ENCODE results near the gene UNKL. TPM values are rescaled to one million over a fixed set of nuclear protein-coding genes. Genes with fewer than 3 reads are reported as not detected.

UNKL gene
- total RNA-seq, 2 donors from 2014 or later, result 63.0 to 64.8 TPM

- no peak overlapping the region for H3K27ac Mint-ChIP-seq
These were observed 65.2 kb downstream of the UNKL start for GRCh38 chr16:1349351-1349750.

GRCh38 chr16:1348926-1349325 lies 65.6 kb downstream of the UNKL start:
- no peak for ATAC-seq
- DNase-seq, result no peak
- Mint-ChIP-seq H3K4me3 (peak overlapping the region; percentile 45), H3K36me3 (ENCODE audit: low read depth) (no peaks in the 10 kb centered on the region), H3K27me3 (no peaks in the 10 kb centered on the region), H3K4me1 (peaks cover 25% of the 10 kb centered on the region), H3K27ac (no peak overlapping the region)
- H3K9me3 ChIP-seq (ENCODE audit: control insufficient read depth, low read length, poor library complexity, severe bottlenecking), result no peaks in the 10 kb centered on the region

More at GRCh38 chr16:1349351-1349750, 65.2 kb downstream of the UNKL start:
- H3K4me3 Mint-ChIP-seq, result peak overlapping the region; percentile 45
- DNase-seq (no peak), ATAC-seq (no peak)
- no peaks in the 10 kb centered on the region for H3K27me3 Mint-ChIP-seq
- peaks cover 25% of the 10 kb centered on the region for H3K4me1 Mint-ChIP-seq
- H3K36me3 Mint-ChIP-seq (ENCODE audit: low read depth), result no peaks in the 10 kb centered on the region
- H3K9me3 ChIP-seq (ENCODE audit: control insufficient read depth, low read length, poor library complexity, severe bottlenecking), result no peaks in the 10 kb centered on the region

GRCh38 chr16:1348441-1348840 lies 66.1 kb downstream of the UNKL start:
- no peak for ATAC-seq
- no peaks in the 10 kb centered on the region for H3K27me3 Mint-ChIP-seq
- no peak overlapping the region for H3K4me3 Mint-ChIP-seq
- no peak overlapping the region for H3K27ac Mint-ChIP-seq
- H3K4me1 Mint-ChIP-seq, result peaks cover 24% of the 10 kb centered on the region
- H3K36me3 Mint-ChIP-seq (ENCODE audit: low read depth), result no peaks in the 10 kb centered on the region
- no peaks in the 10 kb centered on the region for H3K9me3 ChIP-seq (ENCODE audit: control insufficient read depth, low read length, poor library complexity, severe bottlenecking)
- no peak for DNase-seq

- Mint-ChIP-seq H3K27ac (no peak overlapping the region), H3K36me3 (ENCODE audit: low read depth) (no peaks in the 10 kb centered on the region), H3K27me3 (no peaks in the 10 kb centered on the region), H3K4me3 (peak overlapping the region; percentile 19), H3K4me1 (peaks cover 25% of the 10 kb centered on the region)
- no peak for ATAC-seq
- no peaks in the 10 kb centered on the region for H3K9me3 ChIP-seq (ENCODE audit: control insufficient read depth, low read length, poor library complexity, severe bottlenecking)
- no peak for DNase-seq
These were observed 66.5 kb downstream of the UNKL start for GRCh38 chr16:1347962-1348361.

GRCh38 chr16:1347286-1347855 lies 67.1 kb downstream of the UNKL start:
- DNase-seq, result no peak
- H3K9me3 ChIP-seq (ENCODE audit: control insufficient read depth, low read length, poor library complexity, severe bottlenecking), result no peaks in the 10 kb centered on the region
- H3K27me3 Mint-ChIP-seq, result no peaks in the 10 kb centered on the region
- no peak overlapping the region for H3K4me3 Mint-ChIP-seq
- no peak for ATAC-seq
- no peak overlapping the region for H3K27ac Mint-ChIP-seq
- peaks cover 24% of the 10 kb centered on the region for H3K4me1 Mint-ChIP-seq
- H3K36me3 Mint-ChIP-seq (ENCODE audit: low read depth), result no peaks in the 10 kb centered on the region

GRCh38 chr16:1346422-1347285 lies 67.8 kb downstream of the UNKL start:
- H3K27me3 Mint-ChIP-seq, result no peaks in the 10 kb centered on the region
- no peak for DNase-seq

GRCh38 chr16:1345651-1346421 lies 68.7 kb downstream of the UNKL start:
- Mint-ChIP-seq H3K27ac (no peak overlapping the region), H3K4me3 (no peak overlapping the region), H3K4me1 (peaks cover 23% of the 10 kb centered on the region), H3K36me3 (ENCODE audit: low read depth) (no peaks in the 10 kb centered on the region), H3K27me3 (no peaks in the 10 kb centered on the region)
- no peaks in the 10 kb centered on the region for H3K9me3 ChIP-seq (ENCODE audit: control insufficient read depth, low read length, poor library complexity, severe bottlenecking)
- ATAC-seq, result no peak
- no peak for DNase-seq

More at GRCh38 chr16:1346422-1347285, 67.8 kb downstream of the UNKL start:
- H3K27ac Mint-ChIP-seq, result no peak overlapping the region
- no peaks in the 10 kb centered on the region for H3K36me3 Mint-ChIP-seq (ENCODE audit: low read depth)
- H3K4me1 Mint-ChIP-seq, result peaks cover 23% of the 10 kb centered on the region
- peak overlapping the region; percentile 57 for H3K4me3 Mint-ChIP-seq
- no peak for ATAC-seq
- no peaks in the 10 kb centered on the region for H3K9me3 ChIP-seq (ENCODE audit: control insufficient read depth, low read length, poor library complexity, severe bottlenecking)

GRCh38 chr16:1345087-1345486 lies 69.4 kb downstream of the UNKL start:
- DNase-seq (no peak), ATAC-seq (no peak)
- H3K4me1 Mint-ChIP-seq, result peaks cover 17% of the 10 kb centered on the region
- no peak overlapping the region for H3K27ac Mint-ChIP-seq
- H3K9me3 ChIP-seq (ENCODE audit: control insufficient read depth, low read length, poor library complexity, severe bottlenecking), result no peaks in the 10 kb centered on the region
- no peaks in the 10 kb centered on the region for H3K36me3 Mint-ChIP-seq (ENCODE audit: low read depth)
- H3K27me3 Mint-ChIP-seq, result no peaks in the 10 kb centered on the region
- H3K4me3 Mint-ChIP-seq, result no peak overlapping the region

GRCh38 chr16:1344499-1344898 lies 70.0 kb downstream of the UNKL start:
- Mint-ChIP-seq H3K4me3 (peak overlapping the region; percentile 43), H3K27me3 (no peaks in the 10 kb centered on the region), H3K36me3 (ENCODE audit: low read depth) (no peaks in the 10 kb centered on the region), H3K27ac (no peak overlapping the region), H3K4me1 (peaks cover 17% of the 10 kb centered on the region)
- no peaks in the 10 kb centered on the region for H3K9me3 ChIP-seq (ENCODE audit: control insufficient read depth, low read length, poor library complexity, severe bottlenecking)
- ATAC-seq, result no peak
- no peak for DNase-seq

GRCh38 chr16:1343428-1344242 lies 70.9 kb downstream of the UNKL start:
- peaks cover 15% of the 10 kb centered on the region for H3K4me1 Mint-ChIP-seq
- ATAC-seq (no peak), DNase-seq (no peak)
- H3K27ac Mint-ChIP-seq, result peak overlapping the region; percentile 49
- peak overlapping the region; percentile 87 for H3K4me3 Mint-ChIP-seq
- H3K36me3 Mint-ChIP-seq (ENCODE audit: low read depth), result no peaks in the 10 kb centered on the region
- H3K27me3 Mint-ChIP-seq, result no peaks in the 10 kb centered on the region
- H3K9me3 ChIP-seq (ENCODE audit: control insufficient read depth, low read length, poor library complexity, severe bottlenecking), result no peaks in the 10 kb centered on the region

- H3K4me3 Mint-ChIP-seq, result peak overlapping the region; percentile 87
These were observed 71.7 kb downstream of the UNKL start for GRCh38 chr16:1342526-1343427.

More at GRCh38 chr16:1342526-1343427, 71.7 kb downstream of the UNKL start:
- peaks cover 15% of the 10 kb centered on the region for H3K4me1 Mint-ChIP-seq
- no peaks in the 10 kb centered on the region for H3K9me3 ChIP-seq (ENCODE audit: control insufficient read depth, low read length, poor library complexity, severe bottlenecking)
- H3K27ac Mint-ChIP-seq, result peak overlapping the region; percentile 49
- H3K36me3 Mint-ChIP-seq (ENCODE audit: low read depth), result no peaks in the 10 kb centered on the region
- ATAC-seq, result peak; percentile 94
- no peaks in the 10 kb centered on the region for H3K27me3 Mint-ChIP-seq
- peak; percentile 91 to 99 (median 91) for DNase-seq
